GM10266 (cell line): ENCODE measurements around the gene UGGT2.

Source experiments
- DNase-seq: peaks from one replicate; pipeline ENCODE4 v3.0.0; 2012; ENCODE audit errors: extremely low spot score
- CTCF ChIP-seq: IDR thresholded peaks from 2 replicates; pipeline ENCODE4 v1.5.1; 2012; ENCODE audit warnings: mild to moderate bottlenecking, low read depth; ENCODE audit not compliant: control insufficient read depth, insufficient read depth; ENCODE audit errors: missing control alignments

Gene UGGT2

GRCh38 chr13:96041326-96042110 is 11.7 kb downstream of the UGGT2 start:
- no peak for TF ChIP-seq CTCF

GRCh38 chr13:96036515-96036914 is 16.7 kb downstream of the UGGT2 start:
- DNase-seq, result no peak
- no peak for TF ChIP-seq CTCF

More at GRCh38 chr13:96041326-96042110, 11.7 kb downstream of the UGGT2 start:
- no peak for DNase-seq

- no peak for DNase-seq
- TF ChIP-seq CTCF, result no peak
Observed at GRCh38 chr13:96034662-96035061, 18.5 kb downstream of the UGGT2 start.

GRCh38 chr13:96033220-96034015 is 19.8 kb downstream of the UGGT2 start:
- TF ChIP-seq CTCF, result no peak

GRCh38 chr13:96032717-96033116 is 20.5 kb downstream of the UGGT2 start:
- no peak for TF ChIP-seq CTCF
- no peak for DNase-seq

More at GRCh38 chr13:96033220-96034015, 19.8 kb downstream of the UGGT2 start:
- no peak for DNase-seq

GRCh38 chr13:96029002-96029401 is 24.2 kb downstream of the UGGT2 start:
- DNase-seq, result no peak
- TF ChIP-seq CTCF, result no peak

- no peak for DNase-seq
Observed at GRCh38 chr13:96027496-96027895, 25.7 kb downstream of the UGGT2 start.

More at GRCh38 chr13:96027496-96027895, 25.7 kb downstream of the UGGT2 start:
- TF ChIP-seq CTCF, result no peak
